Neural cell (in vitro differentiated cells): ENCODE results near the gene KIF3B. TPM values are rescaled to one million over a fixed set of nuclear protein-coding genes. Genes with fewer than 3 reads are reported as not detected.

Source experiments
- H2AFZ ChIP-seq: fragments of 200-600, 300-800 bp; sonication (generic), shearing (Covaris generic); 2 replicates; pipeline ENCODE4 v1.6.0; 2014; ENCODE audit warnings: low read depth, mild to moderate bottlenecking, antibody characterized with exemption, low read length, moderate library complexity
- H3F3A ChIP-seq: fragments of 200-600 bp; shearing (Covaris generic); 2 replicates; pipeline ENCODE4 v1.6.1; 2016; ENCODE audit warnings: mild to moderate bottlenecking, moderate library complexity, mixed read lengths, antibody characterized with exemption, low read length; ENCODE audit not compliant: insufficient read depth, poor library complexity, severe bottlenecking
- H3K27ac ChIP-seq: fragments of 200-600, 300-800 bp; sonication (generic), shearing (Covaris generic); 2 replicates; pipeline ENCODE4 v1.5.1; 2014; ENCODE audit warnings: mild to moderate bottlenecking, low read length, moderate library complexity
- H3K27me3 ChIP-seq: fragments of 300-800, 200-600 bp; sonication (generic), shearing (Covaris generic); 2 replicates; pipeline ENCODE4 v1.6.0; 2014; ENCODE audit warnings: mild to moderate bottlenecking, low read depth, low read length, moderate library complexity; ENCODE audit not compliant: insufficient read depth
- H3K36me3 ChIP-seq: fragments of 300-800, 200-600 bp; sonication (generic), shearing (Covaris generic); 2 replicates; pipeline ENCODE4 v1.5.1; 2014; ENCODE audit warnings: mild to moderate bottlenecking, antibody characterized with exemption, low read length, moderate library complexity; ENCODE audit not compliant: insufficient read depth
- H3K4me2 ChIP-seq: fragments of 300-800, 200-600 bp; sonication (generic), shearing (Covaris generic); 2 replicates; pipeline ENCODE4 v1.6.0; 2014; ENCODE audit warnings: mild to moderate bottlenecking, low read length
- H3K4me3 ChIP-seq: fragments of 300-800, 200-600 bp; sonication (generic), shearing (Covaris generic); 2 replicates; pipeline ENCODE4 v1.5.1; 2014; ENCODE audit warnings: mild to moderate bottlenecking, low read length, moderate library complexity
- H3K79me2 ChIP-seq: fragments of 200-600 bp; shearing (Covaris generic); replicated peaks from 2 replicates; pipeline ENCODE4 v1.6.0; 2014; ENCODE audit warnings: mild to moderate bottlenecking, low read length, moderate library complexity; ENCODE audit not compliant: insufficient read depth
- H3K9ac ChIP-seq: fragments of 300-800, 200-600 bp; sonication (generic), shearing (Covaris generic); 2 replicates; pipeline ENCODE4 v1.6.1; 2016; ENCODE audit warnings: mild to moderate bottlenecking, low read length, mixed read lengths
- H3K9me2 ChIP-seq: fragments of 200-600 bp; shearing (Covaris generic); 2 replicates; pipeline ENCODE4 v1.6.1; 2016; ENCODE audit warnings: mild to moderate bottlenecking, low read length, mixed read lengths; ENCODE audit not compliant: insufficient read depth
- H3K9me3 ChIP-seq: fragments of 200-600, 300-800 bp; sonication (generic), shearing (Covaris generic); 2 replicates; pipeline ENCODE4 v1.6.1; 2016; ENCODE audit warnings: mild to moderate bottlenecking, mixed run types, low read length, moderate library complexity, mixed read lengths
- H4K20me1 ChIP-seq: fragments of 200-600 bp; shearing (Covaris generic); 2 replicates; pipeline ENCODE4 v1.6.1; 2016; ENCODE audit warnings: mild to moderate bottlenecking, mixed run types; ENCODE audit not compliant: insufficient read depth
- EP300 ChIP-seq: fragments of 450-650 bp; conservative IDR thresholded peaks from 2 replicates; pipeline ENCODE4 v1.6.1; 2014; ENCODE audit warnings: antibody characterized with exemption, mild to moderate bottlenecking, moderate library complexity; ENCODE audit not compliant: poor library complexity, severe bottlenecking
- EZH2 ChIP-seq: fragments of 200-600, 300-800 bp; shearing (Covaris generic), sonication (generic); IDR thresholded peaks from 2 replicates; pipeline ENCODE4 v1.6.1; 2014; ENCODE audit warnings: antibody characterized with exemption, low read length, borderline replicate concordance, mild to moderate bottlenecking; ENCODE audit not compliant: insufficient read depth, poor library complexity, severe bottlenecking
- MXI1 ChIP-seq: fragments of 450-650 bp; conservative IDR thresholded peaks from 2 replicates; pipeline ENCODE4 v1.6.1; 2014; ENCODE audit warnings: antibody characterized with exemption, mild to moderate bottlenecking; ENCODE audit not compliant: poor library complexity, severe bottlenecking
- POLR2AphosphoS5 ChIP-seq: IDR thresholded peaks from 2 replicates; pipeline ENCODE4 v1.6.1; 2012
- RAD21 ChIP-seq: fragments of 450-650 bp; conservative IDR thresholded peaks from 2 replicates; pipeline ENCODE4 v1.6.1; 2014; ENCODE audit warnings: antibody characterized with exemption, mild to moderate bottlenecking, moderate library complexity
- SMC3 ChIP-seq: fragments of 450-650 bp; conservative IDR thresholded peaks from 2 replicates; pipeline ENCODE4 v1.6.1; 2014; ENCODE audit warnings: antibody characterized with exemption, mild to moderate bottlenecking, moderate library complexity; ENCODE audit not compliant: poor library complexity
- TAF1 ChIP-seq: IDR thresholded peaks from 2 replicates; pipeline ENCODE4 v1.6.1; 2012; ENCODE audit warnings: low read depth
- polyA plus RNA-seq: library from polyadenylated mRNA; depleted of rRNA; stranded (reverse); fragments of >200 nt; gene quantifications from 2 replicates; pipeline ENCODE4 v1.2.3, GENCODE V29; 2014
- TF ChIP-seq, protein P1 (sequence below): fragments of 450-650 bp; IDR thresholded peaks from 2 replicates; pipeline ENCODE4 v1.5.1; 2014; ENCODE audit warnings: antibody characterized with exemption, mild to moderate bottlenecking, moderate library complexity; ENCODE audit not compliant: poor library complexity, severe bottlenecking
- TF ChIP-seq, protein P2 (sequence below): IDR thresholded peaks from 2 replicates; pipeline ENCODE4 v1.6.1; 2012; ENCODE audit warnings: borderline replicate concordance

Gene KIF3B
- polyA plus RNA-seq, 1 donor from 2014 or later, result 49.4 TPM

DNA sequence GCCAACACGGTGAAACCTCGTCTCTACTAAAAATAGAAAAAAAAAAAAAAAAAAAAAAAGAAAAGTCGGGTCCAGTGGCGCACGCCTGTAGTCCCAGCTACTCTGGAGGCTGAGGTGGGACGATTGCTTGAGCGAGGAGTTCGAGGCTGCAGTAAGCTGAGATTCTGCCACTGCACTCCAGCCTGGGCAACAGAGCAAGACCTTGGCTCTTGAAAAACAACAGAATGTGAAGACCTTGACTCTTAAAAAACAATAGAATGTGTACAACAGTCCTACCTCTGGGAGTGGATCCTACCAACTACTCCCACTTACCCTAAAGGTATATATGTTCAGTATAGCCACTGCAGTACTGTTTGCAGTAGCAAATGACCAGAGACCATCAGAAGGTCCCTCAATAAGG is 15.1 kb downstream of the KIF3B start:
- H3K4me2 ChIP-seq, result no peak overlapping the region
- no peak overlapping the region for H3K4me3 ChIP-seq
- no peaks in the 10 kb centered on the region for H4K20me1 ChIP-seq
- H3K9ac ChIP-seq, result no peak overlapping the region
- no peaks in the 10 kb centered on the region for H3F3A ChIP-seq
- no peak for TF ChIP-seq EP300
- no peaks in the 10 kb centered on the region for H3K36me3 ChIP-seq
- no peaks in the 10 kb centered on the region for H3K27me3 ChIP-seq
- no peaks in the 10 kb centered on the region for H3K79me2 ChIP-seq
- no peak overlapping the region for H3K27ac ChIP-seq
- no peak overlapping the region for H2AFZ ChIP-seq
- no peaks in the 10 kb centered on the region for H3K9me2 ChIP-seq
- H3K9me3 ChIP-seq, result no peaks in the 10 kb centered on the region

DNA sequence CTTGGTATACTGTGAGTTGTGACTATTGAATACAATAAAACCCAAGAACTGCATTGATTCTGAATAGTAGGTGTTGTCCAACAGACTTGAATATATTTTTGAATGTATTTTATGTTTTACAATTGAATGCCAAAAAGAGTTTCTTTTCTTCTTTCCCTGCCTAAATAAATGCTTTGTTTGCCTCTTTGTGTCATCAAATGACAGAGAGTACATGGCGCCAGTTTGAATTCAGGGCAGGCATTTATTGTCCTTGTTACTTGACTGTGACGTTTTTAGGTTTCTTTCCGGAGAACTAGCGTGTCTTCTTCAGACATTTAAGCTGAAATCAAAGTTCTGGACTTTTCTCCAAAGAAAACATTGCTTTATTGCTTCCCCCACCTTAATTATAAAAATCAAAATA is 16.6 kb downstream of the KIF3B start:
- TF ChIP-seq EP300 (no peak), SMC3 (no peak), RAD21 (no peak), MXI1 (no peak), EZH2 (no peak), TAF1 (no peak), POLR2AphosphoS5 (no peak)
- TF ChIP-seq, protein P1, sequence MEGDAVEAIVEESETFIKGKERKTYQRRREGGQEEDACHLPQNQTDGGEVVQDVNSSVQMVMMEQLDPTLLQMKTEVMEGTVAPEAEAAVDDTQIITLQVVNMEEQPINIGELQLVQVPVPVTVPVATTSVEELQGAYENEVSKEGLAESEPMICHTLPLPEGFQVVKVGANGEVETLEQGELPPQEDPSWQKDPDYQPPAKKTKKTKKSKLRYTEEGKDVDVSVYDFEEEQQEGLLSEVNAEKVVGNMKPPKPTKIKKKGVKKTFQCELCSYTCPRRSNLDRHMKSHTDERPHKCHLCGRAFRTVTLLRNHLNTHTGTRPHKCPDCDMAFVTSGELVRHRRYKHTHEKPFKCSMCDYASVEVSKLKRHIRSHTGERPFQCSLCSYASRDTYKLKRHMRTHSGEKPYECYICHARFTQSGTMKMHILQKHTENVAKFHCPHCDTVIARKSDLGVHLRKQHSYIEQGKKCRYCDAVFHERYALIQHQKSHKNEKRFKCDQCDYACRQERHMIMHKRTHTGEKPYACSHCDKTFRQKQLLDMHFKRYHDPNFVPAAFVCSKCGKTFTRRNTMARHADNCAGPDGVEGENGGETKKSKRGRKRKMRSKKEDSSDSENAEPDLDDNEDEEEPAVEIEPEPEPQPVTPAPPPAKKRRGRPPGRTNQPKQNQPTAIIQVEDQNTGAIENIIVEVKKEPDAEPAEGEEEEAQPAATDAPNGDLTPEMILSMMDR, result no peak
- TF ChIP-seq, protein P2, sequence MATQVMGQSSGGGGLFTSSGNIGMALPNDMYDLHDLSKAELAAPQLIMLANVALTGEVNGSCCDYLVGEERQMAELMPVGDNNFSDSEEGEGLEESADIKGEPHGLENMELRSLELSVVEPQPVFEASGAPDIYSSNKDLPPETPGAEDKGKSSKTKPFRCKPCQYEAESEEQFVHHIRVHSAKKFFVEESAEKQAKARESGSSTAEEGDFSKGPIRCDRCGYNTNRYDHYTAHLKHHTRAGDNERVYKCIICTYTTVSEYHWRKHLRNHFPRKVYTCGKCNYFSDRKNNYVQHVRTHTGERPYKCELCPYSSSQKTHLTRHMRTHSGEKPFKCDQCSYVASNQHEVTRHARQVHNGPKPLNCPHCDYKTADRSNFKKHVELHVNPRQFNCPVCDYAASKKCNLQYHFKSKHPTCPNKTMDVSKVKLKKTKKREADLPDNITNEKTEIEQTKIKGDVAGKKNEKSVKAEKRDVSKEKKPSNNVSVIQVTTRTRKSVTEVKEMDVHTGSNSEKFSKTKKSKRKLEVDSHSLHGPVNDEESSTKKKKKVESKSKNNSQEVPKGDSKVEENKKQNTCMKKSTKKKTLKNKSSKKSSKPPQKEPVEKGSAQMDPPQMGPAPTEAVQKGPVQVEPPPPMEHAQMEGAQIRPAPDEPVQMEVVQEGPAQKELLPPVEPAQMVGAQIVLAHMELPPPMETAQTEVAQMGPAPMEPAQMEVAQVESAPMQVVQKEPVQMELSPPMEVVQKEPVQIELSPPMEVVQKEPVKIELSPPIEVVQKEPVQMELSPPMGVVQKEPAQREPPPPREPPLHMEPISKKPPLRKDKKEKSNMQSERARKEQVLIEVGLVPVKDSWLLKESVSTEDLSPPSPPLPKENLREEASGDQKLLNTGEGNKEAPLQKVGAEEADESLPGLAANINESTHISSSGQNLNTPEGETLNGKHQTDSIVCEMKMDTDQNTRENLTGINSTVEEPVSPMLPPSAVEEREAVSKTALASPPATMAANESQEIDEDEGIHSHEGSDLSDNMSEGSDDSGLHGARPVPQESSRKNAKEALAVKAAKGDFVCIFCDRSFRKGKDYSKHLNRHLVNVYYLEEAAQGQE, result no peak
- peaks cover 4% of the 10 kb centered on the region for H3K79me2 ChIP-seq

DNA sequence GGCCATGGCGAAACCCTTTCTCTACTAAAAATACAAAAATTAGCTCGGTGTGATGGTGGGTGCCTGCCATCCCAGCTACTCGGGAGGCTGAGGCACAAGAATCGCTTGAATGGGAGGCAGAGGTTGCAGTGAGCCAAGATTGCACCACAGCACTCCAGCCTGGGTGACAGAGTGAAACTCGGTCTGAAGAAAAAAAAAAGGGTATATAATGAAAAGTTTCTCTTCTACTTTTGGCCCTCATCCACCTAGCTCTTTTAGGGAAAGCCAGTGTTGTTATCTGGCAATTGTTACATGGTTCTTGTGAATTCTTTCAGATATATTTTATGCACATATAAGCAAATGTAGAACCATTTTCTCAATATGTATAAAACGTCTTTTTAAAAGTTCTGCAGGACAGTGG is 19.0 kb downstream of the KIF3B start:
- Histone ChIP-seq H3F3A (no peaks in the 10 kb centered on the region), H3K27me3 (no peaks in the 10 kb centered on the region), H3K9ac (no peak overlapping the region), H3K27ac (no peak overlapping the region), H3K9me3 (no peaks in the 10 kb centered on the region), H4K20me1 (no peaks in the 10 kb centered on the region), H3K36me3 (no peaks in the 10 kb centered on the region), H3K4me2 (no peak overlapping the region), H2AFZ (no peak overlapping the region), H3K4me3 (no peak overlapping the region), H3K9me2 (no peaks in the 10 kb centered on the region), H3K79me2 (peaks cover 8% of the 10 kb centered on the region)
- TF ChIP-seq RAD21 (no peak), EP300 (no peak), SMC3 (no peak), EZH2 (no peak), POLR2AphosphoS5 (no peak), MXI1 (no peak), TAF1 (no peak)
- TF ChIP-seq, protein P1, result no peak
- TF ChIP-seq, protein P2, result no peak

More for the DNA sequence above, 16.6 kb downstream of the KIF3B start:
- Histone ChIP-seq H3K4me3 (no peak overlapping the region), H3K4me2 (no peak overlapping the region), H3K9me3 (no peaks in the 10 kb centered on the region), H3K36me3 (no peaks in the 10 kb centered on the region), H2AFZ (no peak overlapping the region), H3K9me2 (no peaks in the 10 kb centered on the region), H3K9ac (no peak overlapping the region), H4K20me1 (no peaks in the 10 kb centered on the region), H3K27me3 (no peaks in the 10 kb centered on the region), H3K27ac (no peak overlapping the region), H3F3A (no peaks in the 10 kb centered on the region)
